Measurements from ENCODE around the gene SEPTIN3. TPM values are rescaled to one million over a fixed set of nuclear protein-coding genes. Genes with fewer than 3 reads are reported as not detected.

SEPTIN3 gene
- total and polyA plus RNA-seq, 9 of the 15 experiments (the other 6 are each of a cell fraction or from before 2014, with no cell fraction given), result 0.06 TPM; not detected in 8

DNA sequence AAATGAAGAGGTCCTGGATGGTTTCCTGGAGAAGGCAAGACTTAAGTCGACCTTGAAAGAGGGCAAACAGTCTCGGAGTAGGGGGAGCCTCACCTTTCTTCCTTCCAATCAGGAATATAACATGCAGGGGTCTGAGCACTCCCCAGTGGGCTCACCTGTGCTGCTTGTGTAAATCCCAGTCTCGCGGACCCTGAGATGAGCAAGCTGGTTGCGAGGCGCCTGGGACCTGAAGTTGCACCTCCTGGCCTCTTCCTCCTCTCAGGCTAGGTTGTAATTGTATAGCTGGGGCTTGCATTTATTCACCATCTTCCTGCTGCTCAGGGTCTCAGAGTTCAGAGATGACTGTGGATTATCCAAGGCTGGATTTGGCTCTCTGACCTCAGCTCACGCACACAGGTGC, 21.9 kb downstream of the SEPTIN3 start (continued):
- TF ChIP-seq TGIF2 (CRISPR knock-in tag; IDR thresholded peaks at IDR 0.05), result no peak
- TF ChIP-seq, protein P1, sequence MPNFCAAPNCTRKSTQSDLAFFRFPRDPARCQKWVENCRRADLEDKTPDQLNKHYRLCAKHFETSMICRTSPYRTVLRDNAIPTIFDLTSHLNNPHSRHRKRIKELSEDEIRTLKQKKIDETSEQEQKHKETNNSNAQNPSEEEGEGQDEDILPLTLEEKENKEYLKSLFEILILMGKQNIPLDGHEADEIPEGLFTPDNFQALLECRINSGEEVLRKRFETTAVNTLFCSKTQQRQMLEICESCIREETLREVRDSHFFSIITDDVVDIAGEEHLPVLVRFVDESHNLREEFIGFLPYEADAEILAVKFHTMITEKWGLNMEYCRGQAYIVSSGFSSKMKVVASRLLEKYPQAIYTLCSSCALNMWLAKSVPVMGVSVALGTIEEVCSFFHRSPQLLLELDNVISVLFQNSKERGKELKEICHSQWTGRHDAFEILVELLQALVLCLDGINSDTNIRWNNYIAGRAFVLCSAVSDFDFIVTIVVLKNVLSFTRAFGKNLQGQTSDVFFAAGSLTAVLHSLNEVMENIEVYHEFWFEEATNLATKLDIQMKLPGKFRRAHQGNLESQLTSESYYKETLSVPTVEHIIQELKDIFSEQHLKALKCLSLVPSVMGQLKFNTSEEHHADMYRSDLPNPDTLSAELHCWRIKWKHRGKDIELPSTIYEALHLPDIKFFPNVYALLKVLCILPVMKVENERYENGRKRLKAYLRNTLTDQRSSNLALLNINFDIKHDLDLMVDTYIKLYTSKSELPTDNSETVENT (CRISPR knock-in tag; IDR thresholded peaks at IDR 0.05), result no peak
- TF ChIP-seq, protein P2, sequence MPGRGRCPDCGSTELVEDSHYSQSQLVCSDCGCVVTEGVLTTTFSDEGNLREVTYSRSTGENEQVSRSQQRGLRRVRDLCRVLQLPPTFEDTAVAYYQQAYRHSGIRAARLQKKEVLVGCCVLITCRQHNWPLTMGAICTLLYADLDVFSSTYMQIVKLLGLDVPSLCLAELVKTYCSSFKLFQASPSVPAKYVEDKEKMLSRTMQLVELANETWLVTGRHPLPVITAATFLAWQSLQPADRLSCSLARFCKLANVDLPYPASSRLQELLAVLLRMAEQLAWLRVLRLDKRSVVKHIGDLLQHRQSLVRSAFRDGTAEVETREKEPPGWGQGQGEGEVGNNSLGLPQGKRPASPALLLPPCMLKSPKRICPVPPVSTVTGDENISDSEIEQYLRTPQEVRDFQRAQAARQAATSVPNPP (IDR thresholded peaks at IDR 0.05; ENCODE audit: borderline replicate concordance, insufficient read depth, insufficient read length), result no peak
- no peak for TF ChIP-seq ZBTB17 (CRISPR knock-in tag; IDR thresholded peaks at IDR 0.05)
- TF ChIP-seq ZNF197 (CRISPR knock-in tag; IDR thresholded peaks at IDR 0.05; ENCODE audit: low read depth), result no peak

DNA sequence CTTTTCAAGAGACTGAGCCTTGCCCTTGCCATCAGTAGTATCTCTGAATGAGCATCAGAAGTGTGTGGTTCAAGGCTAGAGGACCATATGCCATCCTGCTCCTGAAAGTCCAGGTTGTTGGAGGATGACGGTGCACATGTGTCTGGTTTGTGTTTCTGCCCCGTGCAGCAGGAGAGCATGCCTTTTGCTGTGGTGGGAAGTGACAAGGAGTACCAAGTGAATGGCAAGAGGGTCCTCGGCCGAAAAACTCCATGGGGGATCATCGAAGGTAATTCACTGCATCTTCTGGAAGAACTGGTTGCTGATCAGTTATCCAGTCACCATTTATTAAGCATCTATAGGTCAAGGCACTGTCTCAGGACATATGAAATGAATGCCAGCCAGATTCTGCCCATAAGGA, 23.3 kb downstream of the SEPTIN3 start:
- H3K4me3 ChIP-seq, result no peak overlapping the region
- H4K20me1 ChIP-seq (replicated peaks; ENCODE audit: control insufficient read depth, insufficient read depth, low read length), result no peaks in the 10 kb centered on the region
- in situ Hi-C loops (cut with MboI) (no loop called here), intact Hi-C loops (cut with micrococcal nuclease) (no loop called here)
- no peak for DNase-seq (ENCODE audit: extremely low read depth in 1 of 4, low spot score in 3 of 4)
- no peak overlapping the region for H3K27ac ChIP-seq (ENCODE audit: extremely low read depth, low read depth, low read length)
- no peaks in the 10 kb centered on the region for H3K4me1 ChIP-seq (replicated peaks in 1 of 2; ENCODE audit: control insufficient read depth in 2 of 2, insufficient read depth in 2 of 2, low read length in 2 of 2)
- CTCF ChIA-PET (ENCODE audit: low intra/inter-chr PET ratio), result no interaction called here
- BruUV-seq (replicated peaks), result no TSS peak
- no peak for FAIRE-seq
- no peak overlapping the region for H2AFZ ChIP-seq (ENCODE audit: low read depth, low read length)
- no peaks in the 10 kb centered on the region for H3K36me3 ChIP-seq (ENCODE audit: control insufficient read depth, insufficient read depth, low read length)
- no peak overlapping the region for H3K9ac ChIP-seq (ENCODE audit: insufficient read depth in 1 of 2, low read depth in 2 of 2, low read length in 2 of 2)
- no peaks in the 10 kb centered on the region for H3K9me3 ChIP-seq (replicated peaks; ENCODE audit: control insufficient read depth, insufficient read depth, low read depth, low read length)
- H3K27me3 ChIP-seq (ENCODE audit: control insufficient read depth in 2 of 2, insufficient read depth in 2 of 2, low read length in 2 of 2), result peaks cover 12 to 55% of the 10 kb centered on the region in 2 experiments; a peak in 4 of 5 replicates
- WGBS (ENCODE audit: insufficient coverage, low coverage, missing lambda C conversion rate), result 3% methylated on average over 5 of the region's 5 CpGs
- no peaks in the 10 kb centered on the region for H3K79me2 ChIP-seq (ENCODE audit: control insufficient read depth, insufficient read depth, low read length)
- POLR2A ChIA-PET, result interaction anchor here (1.3 kb wide), 1 partner anchor 11 kb away, joined by 5 read pairs; no protein-coding TSS in a partner anchor
- no peak for ATAC-seq
- no peak overlapping the region for H3K4me2 ChIP-seq (ENCODE audit: insufficient read depth, low read length)
- no peaks in the 10 kb centered on the region for H3K9me1 ChIP-seq (ENCODE audit: control insufficient read depth, insufficient read depth, low read length)
- TF ChIP-seq SMARCB1 (IDR thresholded peaks at IDR 0.05; ENCODE audit: insufficient read length, low read depth), result no peak
- TF ChIP-seq, protein P3, sequence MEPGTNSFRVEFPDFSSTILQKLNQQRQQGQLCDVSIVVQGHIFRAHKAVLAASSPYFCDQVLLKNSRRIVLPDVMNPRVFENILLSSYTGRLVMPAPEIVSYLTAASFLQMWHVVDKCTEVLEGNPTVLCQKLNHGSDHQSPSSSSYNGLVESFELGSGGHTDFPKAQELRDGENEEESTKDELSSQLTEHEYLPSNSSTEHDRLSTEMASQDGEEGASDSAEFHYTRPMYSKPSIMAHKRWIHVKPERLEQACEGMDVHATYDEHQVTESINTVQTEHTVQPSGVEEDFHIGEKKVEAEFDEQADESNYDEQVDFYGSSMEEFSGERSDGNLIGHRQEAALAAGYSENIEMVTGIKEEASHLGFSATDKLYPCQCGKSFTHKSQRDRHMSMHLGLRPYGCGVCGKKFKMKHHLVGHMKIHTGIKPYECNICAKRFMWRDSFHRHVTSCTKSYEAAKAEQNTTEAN (CRISPR knock-in tag; IDR thresholded peaks at IDR 0.05), result no peak
- no peak for TF ChIP-seq HNRNPUL1 (IDR thresholded peaks at IDR 0.05; ENCODE audit: low read length)
- no peak for TF ChIP-seq ZNF77 (CRISPR knock-in tag; IDR thresholded peaks at IDR 0.05)
- no peak for TF ChIP-seq MIER1 (IDR thresholded peaks at IDR 0.05; ENCODE audit: low read depth)
- TF ChIP-seq XRCC5 (IDR thresholded peaks at IDR 0.05; ENCODE audit: low read depth, low read length), result no peak
- TF ChIP-seq, protein P4, sequence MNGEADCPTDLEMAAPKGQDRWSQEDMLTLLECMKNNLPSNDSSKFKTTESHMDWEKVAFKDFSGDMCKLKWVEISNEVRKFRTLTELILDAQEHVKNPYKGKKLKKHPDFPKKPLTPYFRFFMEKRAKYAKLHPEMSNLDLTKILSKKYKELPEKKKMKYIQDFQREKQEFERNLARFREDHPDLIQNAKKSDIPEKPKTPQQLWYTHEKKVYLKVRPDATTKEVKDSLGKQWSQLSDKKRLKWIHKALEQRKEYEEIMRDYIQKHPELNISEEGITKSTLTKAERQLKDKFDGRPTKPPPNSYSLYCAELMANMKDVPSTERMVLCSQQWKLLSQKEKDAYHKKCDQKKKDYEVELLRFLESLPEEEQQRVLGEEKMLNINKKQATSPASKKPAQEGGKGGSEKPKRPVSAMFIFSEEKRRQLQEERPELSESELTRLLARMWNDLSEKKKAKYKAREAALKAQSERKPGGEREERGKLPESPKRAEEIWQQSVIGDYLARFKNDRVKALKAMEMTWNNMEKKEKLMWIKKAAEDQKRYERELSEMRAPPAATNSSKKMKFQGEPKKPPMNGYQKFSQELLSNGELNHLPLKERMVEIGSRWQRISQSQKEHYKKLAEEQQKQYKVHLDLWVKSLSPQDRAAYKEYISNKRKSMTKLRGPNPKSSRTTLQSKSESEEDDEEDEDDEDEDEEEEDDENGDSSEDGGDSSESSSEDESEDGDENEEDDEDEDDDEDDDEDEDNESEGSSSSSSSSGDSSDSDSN (IDR thresholded peaks at IDR 0.05; ENCODE audit: borderline replicate concordance in 1 of 2, low read depth in 2 of 2, low read length in 2 of 2), result no peak
- TF ChIP-seq, protein P5, sequence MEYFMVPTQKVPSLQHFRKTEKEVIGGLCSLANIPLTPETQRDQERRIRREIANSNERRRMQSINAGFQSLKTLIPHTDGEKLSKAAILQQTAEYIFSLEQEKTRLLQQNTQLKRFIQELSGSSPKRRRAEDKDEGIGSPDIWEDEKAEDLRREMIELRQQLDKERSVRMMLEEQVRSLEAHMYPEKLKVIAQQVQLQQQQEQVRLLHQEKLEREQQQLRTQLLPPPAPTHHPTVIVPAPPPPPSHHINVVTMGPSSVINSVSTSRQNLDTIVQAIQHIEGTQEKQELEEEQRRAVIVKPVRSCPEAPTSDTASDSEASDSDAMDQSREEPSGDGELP (CRISPR knock-in tag; IDR thresholded peaks at IDR 0.05; ENCODE audit: borderline replicate concordance), result no peak
